22Rv1 (cell line): ENCODE measurements around the gene ADAMTS17.

ENCODE experiments used
- ZFX ChIP-seq: fragments of 450-650 bp; IDR thresholded peaks from 2 replicates; pipeline ENCODE4 v1.6.1; 2017; ENCODE audit warnings: antibody characterized with exemption, borderline replicate concordance
- TF ChIP-seq, protein P1 (sequence below): fragments of 450-650 bp; IDR thresholded peaks from 2 replicates; pipeline ENCODE4 v1.5.1; 2017; ENCODE audit warnings: mild to moderate bottlenecking

DNA sequence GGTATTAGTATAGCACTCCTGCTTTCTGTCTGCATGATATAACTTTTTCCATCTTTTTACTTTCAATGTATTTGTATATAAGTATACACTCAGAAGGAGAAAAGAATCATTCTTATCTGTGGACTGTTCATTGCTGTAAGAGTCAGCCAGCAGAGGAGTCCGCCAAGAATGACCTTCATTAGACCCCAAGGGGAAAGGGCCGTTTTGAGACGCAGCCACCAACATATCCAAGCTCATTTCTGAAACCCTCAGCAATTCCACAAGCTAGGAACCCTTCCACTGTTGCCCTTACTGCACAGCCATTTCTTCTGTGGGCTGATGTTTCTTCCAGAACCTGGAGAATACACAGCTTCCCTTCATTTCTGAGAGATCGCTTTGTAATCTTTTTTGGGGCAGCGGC is 301.8 kb downstream of the ADAMTS17 start:
- TF ChIP-seq, protein P1, sequence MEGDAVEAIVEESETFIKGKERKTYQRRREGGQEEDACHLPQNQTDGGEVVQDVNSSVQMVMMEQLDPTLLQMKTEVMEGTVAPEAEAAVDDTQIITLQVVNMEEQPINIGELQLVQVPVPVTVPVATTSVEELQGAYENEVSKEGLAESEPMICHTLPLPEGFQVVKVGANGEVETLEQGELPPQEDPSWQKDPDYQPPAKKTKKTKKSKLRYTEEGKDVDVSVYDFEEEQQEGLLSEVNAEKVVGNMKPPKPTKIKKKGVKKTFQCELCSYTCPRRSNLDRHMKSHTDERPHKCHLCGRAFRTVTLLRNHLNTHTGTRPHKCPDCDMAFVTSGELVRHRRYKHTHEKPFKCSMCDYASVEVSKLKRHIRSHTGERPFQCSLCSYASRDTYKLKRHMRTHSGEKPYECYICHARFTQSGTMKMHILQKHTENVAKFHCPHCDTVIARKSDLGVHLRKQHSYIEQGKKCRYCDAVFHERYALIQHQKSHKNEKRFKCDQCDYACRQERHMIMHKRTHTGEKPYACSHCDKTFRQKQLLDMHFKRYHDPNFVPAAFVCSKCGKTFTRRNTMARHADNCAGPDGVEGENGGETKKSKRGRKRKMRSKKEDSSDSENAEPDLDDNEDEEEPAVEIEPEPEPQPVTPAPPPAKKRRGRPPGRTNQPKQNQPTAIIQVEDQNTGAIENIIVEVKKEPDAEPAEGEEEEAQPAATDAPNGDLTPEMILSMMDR = no peak
- no peak for TF ChIP-seq ZFX
